Activated naive CD4-positive, alpha-beta T cell treated with anti-CD3 and anti-CD28 coated beads for 36 hours (primary cell): ENCODE results near the gene ACTL7A. TPM values are rescaled to one million over a fixed set of nuclear protein-coding genes. Genes with fewer than 3 reads are reported as not detected.

Source experiments
- CTCF ChIA-PET: fragments of 350-600 bp; sonication (Branson Sonifier 250); formaldehyde crosslinking; loops from one replicate; lab custom pipeline; 2021; ENCODE audit warnings: antibody characterized with exemption; lab: Charles Lee
- DNase-seq: peaks from one replicate; pipeline ENCODE4 v3.0.0-alpha.2; 2020
- H3K27ac Mint-ChIP-seq: one replicate; pipeline ENCODE4 v1.8.0; 2021; ENCODE audit warnings: mild to moderate bottlenecking, mixed read lengths
- H3K27me3 Mint-ChIP-seq: one replicate; pipeline ENCODE4 v1.8.0; 2021; ENCODE audit warnings: low read depth, mixed read lengths
- H3K36me3 Mint-ChIP-seq: one replicate; pipeline ENCODE4 v1.8.0; 2021; ENCODE audit warnings: low read depth, mixed read lengths
- H3K4me1 Mint-ChIP-seq: one replicate; pipeline ENCODE4 v1.8.0; 2021; ENCODE audit warnings: low read depth, mixed read lengths
- H3K4me3 Mint-ChIP-seq: one replicate; pipeline ENCODE4 v1.8.0; 2021; ENCODE audit warnings: mild to moderate bottlenecking, moderate library complexity, mixed read lengths
- H3K9me3 Mint-ChIP-seq: one replicate; pipeline ENCODE4 v1.8.0; 2021; ENCODE audit warnings: mixed read lengths
- intact Hi-C: fragments of 100-400 bp; cut with micrococcal nuclease; formaldehyde crosslinking; loops from one replicate; pipeline ENCODE4 v1.15.1; 2023
- total RNA-seq, 2 experiments: library from RNA; stranded (reverse); gene quantifications; one replicate each; pipeline ENCODE4 v1.2.3, GENCODE V29; 2021

ACTL7A gene
- total RNA-seq, 2 experiments from 2014 or later: not detected

DNA sequence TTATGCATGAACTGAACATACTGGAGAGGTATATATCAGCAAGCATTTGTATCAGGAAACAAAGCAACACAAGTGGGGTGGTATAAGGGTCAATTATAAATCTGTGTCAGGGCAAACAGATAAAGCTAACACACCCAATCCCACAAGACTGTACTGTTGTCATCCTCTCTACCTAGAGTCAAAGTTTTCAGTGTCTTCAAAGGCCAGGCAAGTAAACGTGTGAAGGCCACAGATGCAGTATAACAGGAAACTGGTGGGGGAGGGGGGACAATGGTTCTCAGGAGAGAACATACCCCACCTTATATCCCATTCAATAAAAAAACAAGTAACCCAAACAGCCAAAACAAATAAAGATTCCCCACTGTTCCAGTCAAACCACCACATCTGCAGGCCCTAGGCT is 49.8 kb downstream of the ACTL7A start:
- no peaks in the 10 kb centered on the region for H3K27me3 Mint-ChIP-seq
- peaks cover 12% of the 10 kb centered on the region for H3K4me1 Mint-ChIP-seq
- H3K9me3 Mint-ChIP-seq: no peaks in the 10 kb centered on the region
- peak; percentile 7 for DNase-seq
- CTCF ChIA-PET: no interaction called here
- intact Hi-C loops: no loop called here
- H3K36me3 Mint-ChIP-seq: peaks cover 47% of the 10 kb centered on the region
- no peak overlapping the region for H3K27ac Mint-ChIP-seq
- no peak overlapping the region for H3K4me3 Mint-ChIP-seq

Other genes starting within 250 kb of the ACTL7A start
- gene ACTL7B, start 6.3 kb upstream of the ACTL7A start, total RNA-seq: not detected
- gene ELP1, start 71.9 kb downstream of the ACTL7A start, total RNA-seq: 10 to 100 TPM; 22.3 to 27.3 TPM
- gene ABITRAM, start 72.1 kb downstream of the ACTL7A start, total RNA-seq: 10 to 100 TPM; 10.7 to 11.2 TPM
- 10 to 100 TPM; 18.4 to 19.0 TPM for gene CTNNAL1, start 151.2 kb downstream of the ACTL7A start, total RNA-seq